ENCODE measurements around the gene DOCK2. TPM values are rescaled to one million over a fixed set of nuclear protein-coding genes. Genes with fewer than 3 reads are reported as not detected.
A peak's percentile ranks its signal among the peaks of the same experiment; 100 is the strongest.

Gene DOCK2
- polyA plus RNA-seq, 1 experiment = 1.6 TPM

GRCh38 chr5:169964246-169964645 lies 327.2 kb downstream of the DOCK2 start:
- Histone ChIP-seq H3K27ac (ENCODE audit: low read depth, low read length) (no peak overlapping the region), H3K27me3 (ENCODE audit: control insufficient read depth, insufficient read depth, low read length) (no peaks in the 10 kb centered on the region), H3K9me3 (ENCODE audit: control insufficient read depth, insufficient read depth, low read length) (no peaks in the 10 kb centered on the region), H3K4me3 (ENCODE audit: low read depth, low read length) (no peak overlapping the region)
- ChIA-PET POLR2A (interaction anchor here (0.6 to 1.2 kb wide), 2 partner anchors 8 to 18 kb away, joined by 3 to 5 read pairs; no protein-coding TSS in a partner anchor), CTCF (interaction anchor here (1.7 kb wide), 1 partner anchor 17 kb away, joined by 6 read pairs; no protein-coding TSS in a partner anchor)
- DNase-seq (ENCODE audit: low read depth, low spot score) = no peak
- TF ChIP-seq CTCF (IDR thresholded peaks at IDR 0.05; ENCODE audit: low read depth, low read length) = no peak

GRCh38 chr5:169970339-169970738 lies 333.3 kb downstream of the DOCK2 start:
- Histone ChIP-seq H3K4me3 (ENCODE audit: low read depth, low read length) (no peak overlapping the region), H3K27me3 (ENCODE audit: control insufficient read depth, insufficient read depth, low read length) (no peaks in the 10 kb centered on the region), H3K9me3 (ENCODE audit: control insufficient read depth, insufficient read depth, low read length) (no peaks in the 10 kb centered on the region), H3K27ac (ENCODE audit: low read depth, low read length) (no peak overlapping the region)
- TF ChIP-seq CTCF (IDR thresholded peaks at IDR 0.05; ENCODE audit: low read depth, low read length) = no peak
- ChIA-PET POLR2A (interaction anchor here (1.0 to 2.4 kb wide), 3 partner anchors 24 to 275 kb away, joined by 3 to 17 read pairs (median 14); no protein-coding TSS in a partner anchor), CTCF (interaction anchor here (0.6 to 5.6 kb wide), 5 partner anchors 10 to 268 kb away, joined by 3 to 56 read pairs (median 6); partner anchors contain the start of gene INSYN2B)
- no peak for DNase-seq (ENCODE audit: low read depth, low spot score)

GRCh38 chr5:169970911-169971765 lies 334.1 kb downstream of the DOCK2 start:
- ChIA-PET CTCF (interaction anchor here (0.6 to 5.6 kb wide), 10 partner anchors 9 to 1659 kb away, joined by 3 to 56 read pairs (median 4); partner anchors contain the start of gene INSYN2B), POLR2A (interaction anchor here (0.6 to 2.4 kb wide), 12 partner anchors 25 to 739 kb away, joined by 3 to 17 read pairs (median 6); no protein-coding TSS in a partner anchor)
- Histone ChIP-seq H3K9me3 (ENCODE audit: control insufficient read depth, insufficient read depth, low read length) (no peaks in the 10 kb centered on the region), H3K27me3 (ENCODE audit: control insufficient read depth, insufficient read depth, low read length) (no peaks in the 10 kb centered on the region), H3K4me3 (ENCODE audit: low read depth, low read length) (no peak overlapping the region), H3K27ac (ENCODE audit: low read depth, low read length) (peak overlapping the region; percentile 3)
- TF ChIP-seq CTCF (IDR thresholded peaks at IDR 0.05; ENCODE audit: low read depth, low read length) = no peak
- DNase-seq (ENCODE audit: low read depth, low spot score) = peak; percentile 51

GRCh38 chr5:169971780-169972179 lies 334.7 kb downstream of the DOCK2 start:
- no peak overlapping the region for H3K4me3 ChIP-seq (ENCODE audit: low read depth, low read length)
- POLR2A ChIA-PET = interaction anchor here (0.6 to 2.4 kb wide), 8 partner anchors 26 to 739 kb away, joined by 4 to 17 read pairs (median 7); no protein-coding TSS in a partner anchor
- no peak for DNase-seq (ENCODE audit: low read depth, low spot score)
- no peak for TF ChIP-seq CTCF (IDR thresholded peaks at IDR 0.05; ENCODE audit: low read depth, low read length)
- H3K9me3 ChIP-seq (ENCODE audit: control insufficient read depth, insufficient read depth, low read length) = no peaks in the 10 kb centered on the region
- no peaks in the 10 kb centered on the region for H3K27me3 ChIP-seq (ENCODE audit: control insufficient read depth, insufficient read depth, low read length)
- H3K27ac ChIP-seq (ENCODE audit: low read depth, low read length) = peak overlapping the region; percentile 3
- CTCF ChIA-PET = interaction anchor here (0.6 to 5.6 kb wide), 8 partner anchors 8 to 1659 kb away, joined by 3 to 56 read pairs (median 5); partner anchors contain the start of gene INSYN2B

All from AG04450 (cell line).